Endothelial cell of umbilical vein (primary cell): Measurements from ENCODE around the gene SLC5A2.

Experiments
- EZH2 ChIP-seq: IDR thresholded peaks from 2 replicates; pipeline ENCODE4 v1.6.1; 2012; ENCODE audit warnings: borderline replicate concordance, low read depth, mild to moderate bottlenecking, moderate library complexity, low read length, inconsistent platforms; ENCODE audit not compliant: severe bottlenecking
- POLR2A ChIP-seq: IDR thresholded peaks from 2 replicates; pipeline ENCODE4 v1.6.1; 2012; ENCODE audit warnings: low read depth, mild to moderate bottlenecking, control low read depth, low read length
- POLR2AphosphoS5 ChIP-seq: IDR thresholded peaks from 2 replicates; pipeline ENCODE4 v1.6.1; 2012; ENCODE audit warnings: low read depth, mild to moderate bottlenecking, control low read depth, low read length, moderate library complexity; ENCODE audit not compliant: insufficient read depth
- TF ChIP-seq, protein P1 (sequence below), 2 donors: IDR thresholded peaks; 1 replicate in 1 of 2; 2 replicates in 1 of 2; pipeline ENCODE4 v1.5.1; 2011; ENCODE audit warnings: low read length in 2 of 2, mild to moderate bottlenecking in 2 of 2, moderate library complexity in 2 of 2, control low read depth in 1 of 2, inconsistent platforms in 1 of 2, low read depth in 1 of 2; ENCODE audit not compliant: insufficient read depth in 1 of 2; ENCODE audit errors: extremely low read depth in 1 of 2

DNA sequence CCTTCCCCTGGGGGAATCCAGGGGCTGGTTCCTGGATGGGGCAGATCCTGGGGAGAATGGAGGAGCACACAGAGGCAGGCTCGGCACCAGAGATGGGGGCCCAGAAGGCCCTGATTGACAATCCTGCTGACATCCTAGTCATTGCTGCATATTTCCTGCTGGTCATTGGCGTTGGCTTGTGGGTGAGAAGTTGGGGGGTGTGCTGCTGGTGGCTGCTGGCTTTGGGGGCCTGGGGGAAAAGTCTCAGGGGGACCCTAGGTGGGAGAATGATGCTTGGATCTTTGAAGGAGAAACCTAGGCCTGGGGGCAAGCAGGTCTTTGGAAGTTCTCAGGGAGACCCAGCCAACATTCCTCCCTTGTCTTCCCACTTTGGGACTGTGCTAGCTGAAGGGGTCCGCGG, at the start of gene SLC5A2:
- TF ChIP-seq, protein P1, sequence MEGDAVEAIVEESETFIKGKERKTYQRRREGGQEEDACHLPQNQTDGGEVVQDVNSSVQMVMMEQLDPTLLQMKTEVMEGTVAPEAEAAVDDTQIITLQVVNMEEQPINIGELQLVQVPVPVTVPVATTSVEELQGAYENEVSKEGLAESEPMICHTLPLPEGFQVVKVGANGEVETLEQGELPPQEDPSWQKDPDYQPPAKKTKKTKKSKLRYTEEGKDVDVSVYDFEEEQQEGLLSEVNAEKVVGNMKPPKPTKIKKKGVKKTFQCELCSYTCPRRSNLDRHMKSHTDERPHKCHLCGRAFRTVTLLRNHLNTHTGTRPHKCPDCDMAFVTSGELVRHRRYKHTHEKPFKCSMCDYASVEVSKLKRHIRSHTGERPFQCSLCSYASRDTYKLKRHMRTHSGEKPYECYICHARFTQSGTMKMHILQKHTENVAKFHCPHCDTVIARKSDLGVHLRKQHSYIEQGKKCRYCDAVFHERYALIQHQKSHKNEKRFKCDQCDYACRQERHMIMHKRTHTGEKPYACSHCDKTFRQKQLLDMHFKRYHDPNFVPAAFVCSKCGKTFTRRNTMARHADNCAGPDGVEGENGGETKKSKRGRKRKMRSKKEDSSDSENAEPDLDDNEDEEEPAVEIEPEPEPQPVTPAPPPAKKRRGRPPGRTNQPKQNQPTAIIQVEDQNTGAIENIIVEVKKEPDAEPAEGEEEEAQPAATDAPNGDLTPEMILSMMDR (IDR thresholded peaks at IDR 0.05; ENCODE audit: extremely low read depth in 1 of 2, insufficient read depth in 1 of 2, low read depth in 1 of 2, low read length in 2 of 2) = no peak
- TF ChIP-seq POLR2A (no peak), POLR2AphosphoS5 (no peak), EZH2 (no peak)
